COR-L47 (cell line): Measurements from ENCODE around the gene CCDC171.
"Not testable (repeated sequence)": the region's sequence is repeated elsewhere in the genome, so short reads cannot be mapped to it uniquely, and the experiment has no call there.

Experiments
- DNase-seq: peaks from one replicate; lab custom pipeline; 2025; lab: John Stamatoyannopoulos, UW

The CCDC171 gene

DNA sequence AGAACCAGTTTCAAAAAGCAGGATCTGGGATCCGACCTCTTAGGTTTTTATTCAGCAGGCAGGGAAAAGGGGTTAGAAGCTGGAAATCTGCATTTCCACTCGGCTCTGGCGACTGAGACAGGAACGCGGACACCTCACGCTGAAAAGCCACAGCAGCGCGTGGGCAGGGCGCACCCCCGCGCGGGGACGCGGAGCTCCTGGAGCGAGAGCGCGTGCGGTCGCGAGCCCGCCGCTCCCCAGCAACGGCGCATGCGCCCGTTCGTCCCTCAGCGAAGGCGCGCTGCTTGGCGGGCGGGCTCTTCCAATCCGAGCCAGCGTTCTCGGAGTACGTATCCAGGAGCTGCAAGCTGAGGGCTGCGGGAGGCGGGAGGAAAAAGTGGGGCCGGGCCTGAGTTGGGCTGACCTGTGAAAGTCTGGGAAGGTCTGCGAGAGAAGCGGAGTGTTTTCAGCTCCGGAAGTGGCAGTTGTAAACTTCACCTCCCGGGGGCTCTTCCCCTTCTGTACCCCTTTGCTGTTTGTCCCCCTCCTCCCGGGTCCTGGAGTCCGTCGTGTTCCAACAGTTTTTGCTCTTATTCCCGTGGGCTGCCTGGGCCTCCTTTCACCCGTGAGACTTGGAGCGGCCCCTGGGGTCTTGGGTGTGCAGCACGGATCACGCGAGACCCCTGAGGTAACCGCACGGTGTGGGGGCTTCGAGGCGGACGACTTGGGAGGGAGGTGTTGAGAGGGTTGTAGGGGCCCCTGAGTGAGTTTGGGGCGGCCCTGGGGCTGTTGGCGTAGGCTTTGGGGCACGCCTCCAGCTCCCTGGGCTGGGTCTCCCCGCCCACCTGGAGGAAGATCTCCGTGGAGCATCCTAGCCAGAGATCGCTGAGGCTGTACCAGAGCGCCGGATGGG lies at the start of gene CCDC171:
Gene CCDC171, plus strand, starts transcription at position 408 of the 892 bp plus-strand sequence. CDS start 11,046 bp downstream, outside the sequence.
- DNase-seq = peak; percentile 96

DNA sequence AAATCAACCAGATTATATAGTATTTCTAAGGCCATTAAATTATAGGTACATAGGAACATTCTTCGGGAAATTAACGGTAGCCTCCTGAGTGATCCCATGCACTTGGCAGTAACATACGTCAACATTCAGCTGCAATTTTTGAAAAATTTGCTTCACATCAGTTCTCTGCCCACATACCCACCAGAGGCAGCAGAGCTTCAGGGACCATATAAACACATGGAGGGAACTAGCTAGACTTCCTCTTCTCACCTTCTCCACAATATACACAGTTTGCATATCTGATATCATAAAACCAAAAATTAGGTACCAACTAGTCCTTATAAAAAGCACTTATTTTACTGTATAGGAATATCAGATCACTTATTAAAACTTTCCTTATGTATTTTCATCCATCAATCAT lies 46.9 kb upstream of the CCDC171 start:
- DNase-seq = no peak

DNA sequence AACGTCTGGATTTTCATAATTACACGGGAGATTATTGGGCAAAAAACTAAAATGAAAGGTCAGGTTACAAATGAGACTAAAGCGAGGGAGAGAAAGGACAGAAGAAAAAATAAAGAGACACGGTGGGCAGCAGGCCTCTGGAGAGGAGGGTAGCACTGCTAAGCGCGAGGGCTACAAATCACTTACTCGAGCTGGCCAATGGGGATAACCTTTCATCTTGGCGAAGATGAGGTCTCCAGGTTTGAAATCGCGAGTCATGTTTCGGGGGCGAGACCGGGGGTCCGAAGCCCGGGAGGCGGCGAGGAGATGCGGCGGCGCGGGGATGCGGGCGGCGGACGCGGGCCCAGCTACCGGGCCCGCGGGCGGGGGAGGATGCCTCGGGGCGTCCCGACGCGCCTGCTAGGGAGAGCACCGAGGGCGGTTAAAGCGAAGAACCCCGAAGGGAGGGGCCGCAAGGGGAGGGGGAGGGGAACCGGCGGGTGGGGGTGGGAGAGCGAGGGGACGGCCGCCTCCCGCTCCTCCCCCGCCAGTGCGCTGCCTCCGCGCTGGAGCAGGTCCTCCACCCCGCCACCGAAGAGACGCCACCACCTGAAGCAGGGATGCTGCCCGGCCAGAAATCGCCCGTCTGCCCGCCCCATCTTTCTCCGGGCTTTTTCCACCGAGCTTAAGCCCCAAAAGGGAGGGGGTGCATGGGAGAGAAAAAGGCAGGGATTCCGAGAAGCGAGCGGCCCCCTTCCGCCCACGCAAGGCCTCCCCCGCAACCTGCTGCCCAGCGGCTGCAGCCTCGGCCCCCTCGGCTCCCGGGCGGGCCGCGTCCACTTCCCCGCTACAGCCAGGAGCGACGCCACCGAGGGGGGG lies 42.7 kb upstream of the CCDC171 start:
- peak; percentile 65 for DNase-seq

DNA sequence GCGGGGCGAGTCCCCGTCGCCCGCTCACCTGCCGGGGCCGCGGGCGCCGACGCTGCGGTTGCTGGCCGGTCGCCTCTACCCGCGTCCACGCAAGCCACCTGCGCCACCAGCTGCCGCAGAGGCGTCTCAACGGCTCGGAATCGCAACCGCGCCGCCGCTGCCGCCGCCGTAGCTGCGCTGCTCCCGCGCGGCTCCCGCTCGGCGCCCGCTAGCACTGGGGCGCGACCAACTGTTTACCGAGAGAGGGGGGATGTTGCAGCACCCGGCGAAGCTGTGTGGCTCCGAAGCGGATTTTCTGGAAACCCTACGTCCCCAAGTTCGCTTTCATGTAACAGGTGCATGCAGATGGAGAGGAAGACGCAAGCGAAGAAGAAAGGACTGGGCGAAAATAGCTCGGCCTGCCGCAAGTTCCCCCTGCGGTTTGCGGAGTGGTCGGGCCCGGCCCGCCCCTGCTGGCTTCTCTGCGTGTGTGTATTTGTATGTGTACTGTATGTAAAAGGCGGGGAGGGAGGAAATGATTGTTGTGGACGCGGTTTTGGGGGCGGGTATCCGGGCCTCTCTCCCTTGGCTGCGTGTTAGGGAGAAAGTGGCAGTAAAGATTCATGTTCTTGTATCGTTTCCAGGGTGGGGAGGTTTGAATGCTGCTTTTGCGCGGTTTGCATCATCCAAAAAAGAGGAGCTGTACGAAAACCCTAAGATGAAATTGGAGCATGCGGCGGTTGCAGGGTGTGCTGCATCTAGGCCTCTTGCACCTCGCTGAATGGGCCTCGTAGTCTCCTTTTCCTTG lies 41.9 kb upstream of the CCDC171 start, which contains the start of gene PSIP1:
Gene PSIP1, minus strand, starts transcription at position 182 of the 787 bp plus-strand sequence. CDS start 782 bp downstream, outside the sequence.
- peak; percentile 85 for DNase-seq

DNA sequence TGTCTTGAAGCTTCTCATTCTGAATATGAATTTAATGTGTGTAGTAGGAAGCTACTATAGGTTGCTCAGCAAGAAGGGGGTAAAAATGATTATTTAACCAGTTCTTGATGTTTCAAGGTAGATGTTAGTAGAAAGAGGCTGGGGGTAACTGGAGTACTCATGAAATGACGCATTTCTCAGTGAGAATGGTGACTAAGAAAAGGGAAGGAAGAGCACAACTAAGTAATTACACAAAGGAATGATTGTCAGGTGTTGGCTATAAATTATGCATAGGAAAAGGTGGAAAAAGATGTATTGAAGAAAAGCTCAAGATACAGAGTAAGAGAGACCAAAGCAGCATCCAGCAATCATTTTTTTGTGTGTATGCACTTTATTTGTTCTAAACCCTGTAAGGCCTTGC lies 40.6 kb upstream of the CCDC171 start:
- no peak for DNase-seq

DNA sequence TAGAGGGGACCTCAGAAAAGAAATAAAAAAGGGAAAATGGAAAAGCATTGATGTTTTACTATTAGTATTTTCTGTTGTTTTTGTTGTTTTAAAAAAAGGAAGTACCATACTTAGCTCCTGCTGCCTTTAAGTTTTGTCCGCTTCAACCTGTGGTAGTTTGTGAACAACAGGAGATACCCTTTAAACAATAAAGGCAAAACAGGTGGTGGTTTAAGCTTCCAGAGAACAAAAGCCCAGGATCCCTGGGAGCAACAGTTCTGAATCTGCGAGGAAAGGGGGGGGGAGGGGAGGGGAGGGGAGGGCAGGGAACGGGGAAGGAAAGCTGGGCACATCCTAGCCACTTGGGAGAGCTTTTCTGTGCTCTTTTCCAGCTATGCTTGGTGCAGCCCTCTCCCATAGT lies 40.0 kb upstream of the CCDC171 start:
- DNase-seq = peak; percentile 40

DNA sequence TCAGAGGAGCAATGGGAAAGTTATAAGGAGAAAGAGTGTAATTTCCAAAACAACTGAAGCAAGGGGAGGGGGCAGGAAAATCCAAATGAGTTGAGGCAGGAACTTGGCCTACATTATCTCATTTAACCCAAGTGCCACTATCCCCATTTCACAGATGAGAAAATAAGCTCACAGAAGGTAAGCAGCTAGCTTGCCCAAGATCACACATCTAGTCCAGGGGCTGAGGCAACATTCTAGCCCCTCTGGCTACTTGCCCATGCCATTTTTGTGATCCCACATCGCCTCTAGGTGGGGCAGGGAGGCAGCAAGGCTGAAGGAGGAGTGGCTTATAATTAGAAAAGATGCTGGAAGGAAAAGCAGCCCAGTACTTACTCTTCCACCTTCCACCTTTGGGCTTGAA lies 39.5 kb upstream of the CCDC171 start:
- DNase-seq = peak; percentile 21

DNA sequence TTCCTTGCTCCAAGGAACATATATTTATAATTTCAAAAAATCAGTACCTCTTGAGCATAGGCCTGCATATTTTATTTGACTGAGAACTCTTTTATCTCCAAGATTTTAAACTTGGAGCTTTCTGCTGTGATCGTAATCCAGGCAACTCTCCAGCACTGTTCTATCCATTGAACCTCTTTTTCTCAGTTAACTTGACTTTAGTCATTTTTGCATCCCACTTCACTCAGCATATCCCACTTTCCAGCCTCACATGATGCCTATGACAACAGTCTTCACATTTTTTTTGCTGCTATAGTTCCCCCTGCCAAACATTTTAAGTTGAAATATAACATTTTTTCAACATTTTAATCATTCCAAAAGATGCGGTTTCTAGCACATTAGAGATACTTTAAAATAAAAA lies 33.0 kb upstream of the CCDC171 start:
- DNase-seq = no peak

DNA sequence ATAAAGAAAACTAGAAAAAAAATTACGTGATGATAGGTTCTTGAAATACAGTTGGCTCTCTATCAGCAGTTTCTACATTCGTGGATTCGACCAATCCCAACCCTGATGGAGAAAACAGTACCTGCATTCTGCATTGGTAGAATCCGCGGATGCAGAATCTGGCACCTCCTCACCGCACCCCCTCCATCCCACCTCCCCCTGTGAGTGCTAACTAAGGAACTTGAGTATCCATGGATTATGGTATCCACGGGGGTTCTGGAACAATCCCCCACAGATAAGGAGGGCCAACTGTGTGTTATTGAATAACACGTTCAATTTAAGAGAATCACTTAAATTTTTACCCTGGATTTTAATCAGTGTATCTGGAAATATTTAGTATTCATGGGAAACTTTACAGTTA lies 31.6 kb upstream of the CCDC171 start:
- DNase-seq = no peak

DNA sequence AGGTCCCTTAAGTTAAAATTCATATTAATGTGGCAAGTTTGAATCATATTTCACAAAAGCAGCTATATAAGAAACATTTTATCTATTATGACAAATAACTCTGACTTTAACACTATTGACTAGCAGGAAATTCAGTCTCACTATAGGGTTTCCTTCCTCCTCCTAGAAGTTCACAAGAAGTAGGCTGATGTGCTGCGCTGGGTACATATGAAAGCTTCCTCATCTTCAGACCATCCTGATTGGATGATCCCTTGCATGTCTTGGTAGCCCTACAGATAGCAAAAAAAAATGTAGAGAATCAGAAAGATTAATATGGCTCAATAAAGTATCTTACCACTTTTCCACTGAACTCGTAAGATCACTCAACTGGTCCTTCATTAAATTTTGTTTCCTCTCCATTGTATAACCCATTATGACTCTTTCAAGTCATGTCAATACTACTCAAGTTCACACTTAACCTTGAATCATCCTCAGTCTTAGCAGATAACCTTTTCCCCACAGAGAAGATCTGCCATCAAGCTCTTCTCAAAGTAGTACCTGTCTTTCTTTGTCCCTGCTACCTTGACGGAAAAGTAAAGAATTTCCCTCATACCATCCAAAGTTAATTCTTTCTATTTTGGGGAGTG lies 30.6 kb upstream of the CCDC171 start:
- no peak for DNase-seq

DNA sequence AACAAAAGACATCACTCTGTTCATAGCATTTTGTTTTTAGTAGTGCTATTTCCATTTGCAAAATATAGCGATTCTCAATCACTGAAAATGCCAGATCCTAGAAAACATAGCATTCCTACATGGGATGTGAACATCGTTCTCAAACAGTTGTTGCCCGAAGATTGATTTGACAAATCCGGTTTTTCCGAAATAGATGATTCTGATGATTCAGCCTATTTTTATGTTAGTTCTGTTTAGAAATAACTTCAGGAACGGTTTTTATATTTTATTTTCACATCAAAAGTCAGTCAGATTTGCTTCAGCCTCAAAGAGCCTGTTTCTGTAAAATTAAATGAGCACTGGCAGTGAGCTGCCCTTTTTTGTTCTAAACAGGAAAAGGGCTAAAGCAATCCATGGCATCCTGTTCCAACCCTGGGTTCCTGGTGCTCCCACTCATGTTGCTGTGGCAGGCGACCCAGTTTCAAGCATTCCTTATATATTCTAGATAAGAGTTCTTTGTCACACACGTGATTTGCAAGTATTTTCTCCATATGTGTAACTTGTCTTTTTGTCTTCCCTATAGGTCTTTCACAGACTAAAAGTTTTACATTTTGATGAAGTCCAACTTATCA lies 27.9 kb upstream of the CCDC171 start:
- DNase-seq = no peak

DNA sequence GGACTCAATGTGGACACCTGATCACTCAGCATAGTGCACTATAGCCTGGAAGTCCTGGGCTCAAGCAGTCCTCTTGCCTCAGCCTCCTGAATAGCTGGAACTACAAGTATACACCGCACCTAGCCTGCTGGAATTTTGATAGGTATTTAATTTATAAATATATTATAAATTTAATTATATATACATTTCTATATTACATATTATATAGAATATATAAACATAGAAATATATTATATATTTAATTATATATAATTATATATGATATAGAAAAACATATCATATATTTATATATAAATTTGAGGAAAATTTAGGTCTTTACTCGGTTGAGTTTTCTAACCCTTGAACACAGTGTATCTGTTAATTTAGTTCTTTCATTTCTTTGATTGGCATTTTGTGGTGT lies 26.9 kb upstream of the CCDC171 start:
- DNase-seq = no peak

DNA sequence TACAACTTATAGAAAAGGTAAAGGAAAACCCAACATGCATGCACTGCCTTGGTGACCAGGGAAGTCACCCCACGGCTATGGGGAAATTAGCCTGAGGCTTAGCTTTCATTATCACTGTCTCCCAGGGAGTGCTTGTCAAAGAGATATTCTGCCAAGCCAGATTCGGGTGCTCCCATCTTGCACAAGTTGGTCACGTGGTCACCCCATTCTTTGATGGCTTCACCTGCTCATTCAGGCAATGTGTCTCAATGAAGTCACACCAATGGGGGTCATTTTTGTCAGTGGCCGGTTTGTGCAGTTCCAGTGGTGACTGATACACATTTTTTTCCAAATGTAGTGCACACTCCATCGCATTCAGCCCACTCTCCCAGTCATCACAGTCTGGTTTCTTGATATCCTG lies 25.8 kb upstream of the CCDC171 start:
- not testable (repeated sequence) for DNase-seq

DNA sequence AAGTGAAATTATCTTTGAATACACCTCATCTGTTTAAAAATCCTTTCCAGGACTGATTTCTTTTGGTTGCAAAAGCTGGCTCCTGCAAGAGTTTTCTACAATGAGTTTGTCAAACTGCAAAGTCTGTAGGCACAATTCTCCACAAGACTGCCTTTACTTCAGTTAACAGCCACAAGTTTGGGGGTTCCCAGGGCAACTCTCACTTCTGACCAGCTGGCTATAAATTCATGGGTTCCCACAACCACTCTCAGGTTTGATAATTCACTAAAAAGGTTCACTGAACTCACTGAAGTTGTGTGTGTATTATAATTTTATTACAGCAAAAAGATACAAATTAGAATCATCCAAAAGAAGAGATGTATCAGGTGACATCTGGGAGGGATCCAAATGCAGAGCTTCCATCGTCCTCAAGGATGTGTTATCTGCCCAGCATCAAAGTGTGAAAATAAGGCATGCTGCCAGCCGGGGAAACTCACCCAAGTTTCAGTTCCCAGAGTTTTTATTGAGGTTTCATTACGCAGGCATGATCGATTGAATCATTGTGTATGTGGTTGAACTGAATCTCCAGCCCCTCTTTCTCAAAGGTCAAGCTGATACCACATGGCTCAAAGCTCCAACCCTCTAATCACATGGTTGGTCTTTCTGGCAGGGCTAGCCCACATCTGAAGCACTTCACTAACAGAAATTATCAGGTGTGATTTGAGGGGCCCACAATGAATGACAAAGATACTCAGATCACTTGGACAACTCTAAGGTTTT lies 23.1 kb upstream of the CCDC171 start:
- no peak for DNase-seq

DNA sequence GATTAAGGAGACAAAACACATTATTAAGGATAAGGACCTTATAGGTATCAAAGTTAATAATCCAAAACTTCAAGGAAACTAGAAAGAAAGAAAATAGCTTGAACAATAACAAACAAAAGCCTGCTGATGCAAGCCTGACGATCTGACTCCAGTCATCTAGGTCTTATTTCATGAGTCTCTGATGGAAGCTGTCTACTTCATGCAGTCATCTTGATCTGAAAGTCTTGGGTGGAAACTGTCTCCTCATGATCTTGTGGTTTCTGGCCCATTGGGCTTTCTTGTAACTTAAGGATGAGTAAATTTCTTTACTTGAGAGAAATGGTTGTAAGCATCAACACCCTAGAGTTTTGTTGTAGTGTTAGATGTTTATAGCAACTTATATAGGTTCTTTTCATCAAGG lies 21.5 kb upstream of the CCDC171 start:
- no peak for DNase-seq

DNA sequence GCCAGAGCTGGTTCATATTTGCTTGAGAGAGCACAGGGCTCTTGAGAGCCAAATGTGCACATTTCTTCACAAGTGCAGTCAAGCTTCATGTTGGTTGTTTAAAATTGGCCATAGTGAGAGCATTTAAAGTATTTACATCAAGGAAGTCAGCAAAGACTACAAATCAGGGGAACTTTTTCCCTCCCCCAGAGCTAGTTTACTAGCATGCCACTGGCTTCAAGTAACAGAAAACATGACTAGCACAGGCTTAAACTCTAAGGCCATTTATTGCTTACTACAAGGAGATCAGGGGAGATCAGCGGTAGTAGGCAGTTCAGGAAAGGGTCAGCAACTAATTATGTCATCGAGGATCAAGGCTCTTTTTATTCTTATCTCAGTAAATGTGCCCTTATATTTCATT lies 11.0 kb upstream of the CCDC171 start:
- DNase-seq = no peak

DNA sequence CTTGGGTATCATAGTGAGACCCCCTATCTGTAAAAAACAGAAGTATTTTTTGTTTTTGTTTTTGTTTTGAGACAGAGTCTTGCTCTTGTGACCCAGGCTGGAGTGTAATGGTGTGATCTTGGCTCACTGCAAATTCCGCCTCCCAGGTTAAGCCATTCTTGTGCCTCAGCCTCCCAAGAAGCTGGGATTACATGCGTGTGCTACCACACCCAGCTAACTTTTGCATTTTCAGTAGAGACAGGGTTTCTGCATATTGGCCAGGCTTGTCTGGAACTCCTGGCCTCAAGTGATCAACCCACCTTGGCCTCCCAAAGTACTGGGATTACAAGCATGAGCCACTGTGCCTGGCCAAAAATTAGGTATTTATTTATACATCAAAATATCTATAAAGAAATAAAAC lies 10.2 kb upstream of the CCDC171 start:
- DNase-seq = no peak

DNA sequence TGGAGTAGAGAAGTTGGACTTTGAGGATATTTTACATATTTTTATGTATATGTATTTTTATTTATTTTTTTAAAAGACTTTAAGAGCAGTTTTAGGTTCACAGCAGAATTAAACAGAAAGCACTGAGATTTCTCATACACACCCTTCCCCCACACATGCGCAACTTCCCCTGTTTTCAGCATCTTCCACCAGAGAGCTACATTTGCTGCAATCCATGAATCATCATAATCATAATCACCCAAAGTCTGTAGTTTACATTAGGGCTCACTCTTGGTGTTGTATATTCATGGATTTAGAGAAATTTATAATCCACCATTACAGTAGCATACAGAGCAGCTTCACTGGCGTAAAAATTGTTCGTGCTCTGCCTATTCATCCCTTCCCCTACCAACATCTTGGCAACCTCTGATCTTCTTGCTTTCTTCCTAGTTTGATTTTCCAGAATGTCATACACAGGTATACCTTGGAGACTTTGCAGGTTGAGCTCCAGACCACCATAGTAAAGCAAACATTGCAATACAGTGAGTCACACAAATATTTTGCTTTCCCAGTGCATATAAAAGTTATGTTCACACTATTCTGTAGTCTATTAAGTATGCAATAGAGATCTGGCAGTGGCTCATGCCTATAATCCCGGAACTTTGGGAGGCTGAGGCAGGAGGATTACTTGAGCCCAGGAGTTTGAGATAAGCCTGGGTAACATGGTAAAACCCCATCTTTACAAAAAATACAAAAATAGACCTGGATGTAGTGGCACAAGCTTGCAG lies 9.6 kb upstream of the CCDC171 start:
- no peak for DNase-seq

DNA sequence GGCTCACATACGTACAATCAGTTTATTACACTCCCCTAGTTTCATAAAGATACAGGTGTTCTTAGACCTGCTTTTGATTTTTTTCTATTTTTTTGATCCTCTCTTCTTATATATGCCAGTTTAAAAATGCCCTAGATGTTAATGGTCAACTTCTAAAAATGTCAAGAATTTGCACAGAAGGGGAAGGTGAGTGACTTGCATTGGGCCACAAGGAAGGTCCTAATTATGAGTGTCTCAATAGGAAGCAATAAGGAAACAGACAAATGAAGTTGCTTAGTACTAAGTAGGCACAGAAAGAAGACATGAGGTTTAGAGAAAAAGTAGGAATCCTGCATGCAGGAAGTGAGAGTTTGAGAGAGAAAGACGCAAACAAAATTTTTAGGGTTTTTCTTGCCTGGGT lies 3.2 kb upstream of the CCDC171 start:
- no peak for DNase-seq

DNA sequence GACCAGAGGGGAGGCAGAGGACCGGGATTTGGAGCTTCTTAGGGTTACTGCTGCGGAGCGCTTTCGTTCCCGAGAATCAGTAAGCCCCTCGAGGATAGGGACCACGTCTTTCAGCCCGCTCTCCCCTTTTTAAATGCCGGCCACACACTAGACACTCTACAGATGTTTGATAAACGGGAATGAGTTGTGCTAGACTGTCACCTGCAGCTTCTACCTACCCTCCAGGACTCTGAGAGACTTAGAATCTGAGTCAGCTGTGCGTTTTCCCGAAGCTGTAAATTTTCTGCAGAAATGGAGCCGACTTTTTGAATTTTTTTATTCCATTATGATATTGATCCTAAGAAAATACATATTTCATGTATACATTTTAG lies 670 bp downstream of the CCDC171 start:
- DNase-seq = no peak
